GM18951 (cell line): Measurements from ENCODE around the gene KCNMA1.

Experiments used
- POLR2A ChIP-seq: IDR thresholded peaks from 4 replicates; pipeline ENCODE4 v1.6.1; 2011; ENCODE audit warnings: mild to moderate bottlenecking; ENCODE audit not compliant: insufficient read length, insufficient read depth; ENCODE audit errors: extremely low read depth
- in situ Hi-C: fragments of 300-500 bp; cut with MboI; formaldehyde crosslinking; loops from one replicate; pipeline ENCODE4 v1.12.0; 2022; ENCODE audit warnings: low sequenced_read_pairs, mixed read lengths, inconsistent platforms; ENCODE audit not compliant: unreplicated experiment

The KCNMA1 gene

DNA sequence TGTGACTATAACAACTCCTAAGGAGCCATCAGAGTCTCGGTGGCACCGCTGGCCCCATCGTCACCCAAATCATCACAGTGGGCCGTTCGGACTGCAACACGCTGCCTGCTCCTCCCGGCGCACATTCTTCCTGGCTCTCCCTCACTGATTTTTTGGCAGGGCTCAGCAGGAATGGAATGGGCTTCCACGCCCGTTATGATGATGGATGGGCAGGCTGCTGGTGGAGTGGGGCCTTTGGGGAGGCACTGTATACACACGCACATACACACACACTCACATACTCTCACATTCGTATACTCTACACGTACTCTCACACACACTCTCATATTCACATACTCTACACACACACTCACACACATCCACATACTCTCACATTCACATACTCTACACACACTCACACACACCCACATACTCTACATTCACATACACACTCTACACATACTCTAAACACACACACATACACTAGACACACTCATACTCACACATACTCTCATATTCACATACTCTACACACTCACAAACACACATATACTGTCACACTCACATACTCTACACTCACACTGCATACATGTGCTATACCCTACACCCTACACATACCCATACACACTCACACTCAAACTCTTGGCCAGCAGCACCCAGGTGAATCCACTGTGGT lies 99.8 kb downstream of the KCNMA1 start:
- no peak for TF ChIP-seq POLR2A
- in situ Hi-C loops, result no loop called here

DNA sequence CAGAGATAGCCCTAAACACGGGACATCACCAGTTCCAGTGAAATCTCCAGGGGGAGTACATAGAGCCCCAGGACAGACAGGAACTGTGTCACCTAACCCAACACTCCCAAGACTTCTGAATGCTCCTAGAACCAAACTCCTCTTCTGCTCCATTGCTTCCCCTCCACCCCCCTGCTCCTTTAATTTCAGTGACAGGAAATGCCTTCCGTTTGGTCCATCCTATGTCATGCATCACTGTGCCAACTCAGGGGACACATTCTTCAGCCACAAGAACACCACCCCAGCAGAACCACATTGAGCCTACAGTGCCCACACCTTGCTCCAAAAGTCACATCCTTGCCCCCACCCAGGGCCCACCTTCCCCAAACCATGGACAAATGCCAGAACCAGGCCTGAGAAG lies 100.5 kb downstream of the KCNMA1 start:
- in situ Hi-C loops, result no loop called here
- no peak for TF ChIP-seq POLR2A

DNA sequence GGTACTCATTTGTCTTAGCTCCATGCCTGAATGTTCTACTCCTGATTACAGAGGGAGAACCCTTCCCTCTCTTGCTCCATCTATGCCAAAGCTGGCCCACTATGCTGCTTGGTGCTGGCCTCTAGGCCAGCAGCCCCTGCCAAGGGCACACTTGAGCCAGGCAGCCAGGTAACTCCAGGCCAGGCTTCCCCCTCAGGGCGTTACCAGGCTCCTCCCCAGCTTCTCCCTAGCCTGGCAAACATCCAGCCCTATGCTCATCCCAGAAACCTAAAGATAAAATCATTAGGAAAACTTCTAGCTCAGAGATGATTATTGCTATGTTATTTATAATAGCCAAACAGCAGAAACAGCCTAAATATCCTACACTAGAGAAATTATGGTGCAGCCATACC lies 103.7 kb downstream of the KCNMA1 start:
- in situ Hi-C loops, result no loop called here
- TF ChIP-seq POLR2A, result no peak

DNA sequence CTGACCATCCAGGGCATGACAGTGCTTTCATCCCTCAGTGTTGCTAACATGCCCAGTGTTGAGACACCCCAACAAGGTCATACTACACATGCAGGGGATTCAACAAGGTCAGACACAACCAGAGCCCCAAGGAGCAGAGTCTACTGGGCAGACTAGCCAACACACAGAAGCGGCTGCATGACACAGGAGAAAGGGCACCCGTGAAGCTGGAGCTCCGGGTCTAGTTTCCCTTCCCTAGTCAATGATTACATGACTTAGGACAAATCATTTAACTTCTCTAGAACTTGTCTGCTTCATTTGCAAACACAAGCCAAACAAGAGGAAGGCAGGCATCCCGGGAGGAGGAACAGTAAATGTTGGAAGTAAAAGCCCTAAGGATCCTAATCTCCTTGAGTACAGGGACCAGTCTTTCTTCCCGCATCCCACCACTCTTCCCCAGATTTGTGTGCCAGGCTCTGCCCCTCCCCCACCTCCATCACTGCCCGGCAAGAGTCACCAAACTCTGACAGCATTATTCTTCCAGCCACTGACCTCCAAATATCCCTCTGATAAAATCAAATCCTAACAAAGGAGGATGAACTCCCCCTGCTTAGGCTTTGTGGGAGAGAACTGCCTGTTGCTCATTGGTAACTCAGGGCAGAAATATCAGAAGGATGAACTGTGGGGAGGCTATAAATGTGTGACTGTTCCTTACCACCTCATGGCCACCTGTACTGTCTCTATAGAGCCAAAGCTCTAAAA lies 104.3 kb downstream of the KCNMA1 start:
- TF ChIP-seq POLR2A, result no peak
- in situ Hi-C loops, result no loop called here

DNA sequence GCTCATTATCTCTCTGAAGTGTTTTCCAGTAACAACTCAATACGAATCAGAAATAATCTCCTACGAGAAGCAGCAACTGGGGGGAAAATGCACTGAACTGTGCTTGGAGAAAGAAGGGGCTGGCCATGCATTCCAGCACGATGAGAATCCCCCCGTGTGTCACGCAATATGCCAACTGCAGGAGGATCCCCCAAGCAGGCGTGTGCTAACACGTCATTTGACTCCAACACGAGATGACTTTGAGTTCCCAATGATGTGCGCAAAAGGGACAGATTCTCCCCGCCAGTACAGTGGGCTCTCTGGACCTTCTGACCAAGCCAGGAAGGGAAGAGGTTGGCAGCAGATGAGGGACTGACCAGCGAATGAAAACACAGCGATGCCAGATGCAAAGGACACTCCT lies 105.5 kb downstream of the KCNMA1 start:
- no peak for TF ChIP-seq POLR2A
- in situ Hi-C loops, result no loop called here

DNA sequence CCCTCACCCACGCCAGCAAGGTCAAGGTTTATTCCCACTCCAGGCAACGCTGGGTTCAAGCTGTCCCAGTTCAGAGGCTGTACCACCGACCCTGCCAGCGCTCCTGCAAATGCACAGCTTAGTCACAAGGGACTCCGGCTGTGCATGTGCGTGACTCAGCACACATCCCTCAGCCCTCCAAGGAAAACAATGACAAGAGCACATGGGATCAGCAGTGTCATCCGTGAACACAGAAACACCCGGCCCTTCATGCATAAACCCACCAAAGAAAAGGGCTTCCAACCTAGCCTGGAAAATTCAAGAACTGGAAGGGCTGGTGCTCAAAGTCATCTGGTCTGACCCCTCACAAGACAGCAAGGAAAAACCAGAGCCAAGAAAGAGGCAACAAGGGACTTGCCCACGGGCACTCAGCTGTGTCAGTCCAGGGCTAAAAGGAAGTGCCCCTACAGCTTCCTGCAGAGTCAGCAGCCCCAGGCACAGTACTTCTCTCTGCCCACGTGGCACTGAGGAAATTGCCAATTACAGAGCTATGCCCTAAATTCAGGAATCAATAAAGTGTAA lies 106.1 kb downstream of the KCNMA1 start:
- TF ChIP-seq POLR2A, result no peak
- in situ Hi-C loops, result no loop called here

DNA sequence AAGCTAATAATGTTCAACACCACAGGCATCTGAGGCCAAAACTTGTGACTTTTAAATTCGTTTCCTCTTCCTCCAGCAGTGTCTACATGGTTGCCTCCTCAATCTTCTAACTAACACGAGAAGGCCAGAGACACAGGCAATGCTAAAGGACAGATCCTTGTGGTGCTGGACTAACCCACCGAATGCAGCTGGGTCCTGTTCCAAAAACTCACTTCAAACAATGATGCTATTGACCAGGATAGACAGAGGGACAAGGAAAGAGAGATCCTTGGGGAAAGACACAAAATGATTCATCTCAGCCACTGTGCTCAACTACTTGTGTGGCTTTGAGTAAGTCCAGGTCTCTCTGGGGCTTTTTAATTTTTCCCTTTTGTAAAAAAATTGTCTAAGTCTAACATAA lies 107.6 kb downstream of the KCNMA1 start:
- in situ Hi-C loops, result no loop called here
- TF ChIP-seq POLR2A, result no peak

DNA sequence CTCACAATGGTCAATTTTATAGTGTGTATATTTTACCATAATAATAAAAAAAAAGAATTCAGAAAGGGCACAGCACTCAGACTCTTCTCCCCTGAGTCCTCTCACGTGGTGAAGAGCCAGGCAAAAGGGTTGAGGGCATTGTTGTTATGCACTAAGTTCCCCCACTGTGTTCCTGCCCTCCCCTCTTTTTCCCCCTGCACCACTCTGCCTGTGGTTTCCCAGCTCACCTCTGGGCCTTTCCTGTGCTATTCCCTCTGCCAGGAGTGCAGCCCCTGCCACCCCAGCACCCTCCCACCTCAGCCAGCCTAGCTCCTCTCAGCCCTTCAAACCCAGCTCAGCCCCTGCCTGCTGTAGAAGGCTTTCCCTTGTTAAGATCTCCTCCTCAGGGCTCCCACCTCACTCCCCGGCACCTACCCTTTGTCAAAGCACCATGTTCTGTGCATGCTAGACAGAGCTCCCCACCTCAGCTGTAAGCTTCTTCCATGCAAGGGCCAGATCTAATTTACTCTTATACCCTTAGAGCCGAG lies 108.5 kb downstream of the KCNMA1 start:
- in situ Hi-C loops, result no loop called here

DNA sequence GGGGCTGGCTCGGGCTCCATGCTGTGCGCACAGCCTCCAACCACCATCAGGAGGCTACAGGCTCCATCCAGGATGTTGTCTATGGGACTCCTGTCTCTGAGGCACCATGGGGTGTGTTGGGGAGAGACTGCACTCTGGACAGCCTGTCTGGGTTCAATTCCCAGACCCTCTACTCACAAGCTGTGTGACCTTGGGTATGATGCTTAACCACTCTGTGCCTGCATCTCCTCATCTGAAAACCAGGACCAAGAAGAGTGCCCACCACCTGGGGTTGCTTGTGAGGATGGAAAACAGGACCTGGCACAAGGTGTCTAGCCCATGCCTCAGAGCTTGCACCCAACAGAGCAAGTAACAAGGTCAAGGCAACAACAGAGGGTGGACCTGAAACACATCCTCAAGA lies 109.8 kb downstream of the KCNMA1 start:
- in situ Hi-C loops, result no loop called here
- TF ChIP-seq POLR2A, result no peak

More for the DNA sequence above, 108.5 kb downstream of the KCNMA1 start:
- TF ChIP-seq POLR2A, result no peak

DNA sequence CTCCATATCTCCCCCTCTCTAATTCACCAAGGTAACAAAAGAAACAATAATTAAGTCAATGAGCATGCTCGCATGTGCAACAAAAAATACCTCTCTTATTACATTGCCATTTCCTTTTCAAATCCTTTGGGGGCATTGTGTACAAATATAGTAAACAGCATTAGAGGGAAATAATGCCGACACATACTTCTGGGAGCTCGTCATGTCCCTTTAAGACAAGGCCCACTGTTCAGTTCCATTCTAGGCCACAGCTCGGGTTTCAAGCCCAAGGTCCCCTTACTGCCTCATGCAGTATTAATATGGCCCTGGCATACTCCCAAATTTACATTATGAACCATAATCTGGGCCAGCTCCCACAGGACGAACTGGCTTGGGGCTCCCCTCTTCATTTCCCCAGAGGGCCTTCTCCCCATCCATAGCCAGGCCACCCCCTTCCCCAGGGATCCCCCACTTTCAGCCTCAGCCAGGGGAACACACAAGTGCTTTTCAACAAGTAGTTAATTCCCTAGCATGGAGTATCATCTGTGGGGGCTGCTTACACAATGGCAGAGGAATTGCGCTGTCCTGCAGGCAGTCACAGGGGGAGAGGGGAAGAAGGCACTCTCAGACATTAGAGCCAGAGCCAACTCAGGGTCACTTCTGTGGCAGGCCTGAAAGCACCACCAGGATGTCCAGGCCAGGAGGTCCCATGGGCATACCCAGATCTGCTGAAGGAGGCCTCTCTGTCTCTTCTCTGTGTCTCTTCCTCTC lies 110.6 kb downstream of the KCNMA1 start:
- TF ChIP-seq POLR2A, result no peak
- in situ Hi-C loops, result no loop called here

DNA sequence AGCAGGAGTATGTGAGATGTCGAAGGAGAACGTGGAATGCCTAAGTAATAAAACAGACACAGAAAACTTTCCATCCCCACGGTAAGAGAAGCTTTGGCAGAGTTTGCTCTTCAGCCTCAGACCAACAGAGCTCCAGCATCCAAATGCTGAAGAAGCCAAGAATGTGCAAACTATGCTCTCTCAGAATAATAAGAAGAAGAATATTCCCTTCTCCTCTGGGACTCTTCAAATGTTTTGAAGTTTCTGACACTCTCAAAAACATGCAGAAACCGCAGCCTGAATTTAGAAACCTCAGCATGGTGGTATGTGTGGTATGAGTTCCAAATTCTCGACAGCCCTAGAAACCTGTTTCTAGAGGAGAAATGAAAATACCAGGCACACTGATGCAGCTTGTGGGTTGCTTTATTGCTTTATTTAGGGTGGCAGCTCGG lies 113.3 kb downstream of the KCNMA1 start:
- TF ChIP-seq POLR2A, result no peak
- in situ Hi-C loops, result no loop called here

DNA sequence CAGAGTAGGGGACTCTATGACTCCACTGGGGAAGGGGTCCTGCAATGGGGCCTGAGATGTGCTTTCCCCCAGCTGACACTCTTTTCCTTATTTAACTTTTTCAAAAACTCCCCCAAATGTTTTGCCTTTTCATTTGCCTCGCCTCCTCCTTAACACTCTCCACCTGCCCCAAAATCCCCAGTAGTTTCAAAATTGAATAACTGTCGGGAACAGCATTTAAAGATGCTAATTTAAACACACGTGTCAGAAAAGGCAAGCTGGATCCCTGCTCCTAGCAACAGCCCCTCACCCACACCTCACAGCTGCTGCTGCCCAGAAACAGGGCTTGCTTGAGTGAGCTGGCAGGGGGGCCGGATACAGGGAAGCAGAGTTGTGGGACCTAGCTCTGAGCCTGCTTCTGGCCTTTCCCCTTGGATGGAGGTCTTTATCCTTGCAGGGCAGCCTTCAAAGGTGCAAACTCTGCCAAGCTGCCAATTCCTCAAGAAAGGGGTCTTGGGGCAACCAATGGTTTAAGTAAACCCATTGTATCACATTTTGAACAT lies 115.3 kb downstream of the KCNMA1 start:
- no peak for TF ChIP-seq POLR2A
- in situ Hi-C loops, result no loop called here

DNA sequence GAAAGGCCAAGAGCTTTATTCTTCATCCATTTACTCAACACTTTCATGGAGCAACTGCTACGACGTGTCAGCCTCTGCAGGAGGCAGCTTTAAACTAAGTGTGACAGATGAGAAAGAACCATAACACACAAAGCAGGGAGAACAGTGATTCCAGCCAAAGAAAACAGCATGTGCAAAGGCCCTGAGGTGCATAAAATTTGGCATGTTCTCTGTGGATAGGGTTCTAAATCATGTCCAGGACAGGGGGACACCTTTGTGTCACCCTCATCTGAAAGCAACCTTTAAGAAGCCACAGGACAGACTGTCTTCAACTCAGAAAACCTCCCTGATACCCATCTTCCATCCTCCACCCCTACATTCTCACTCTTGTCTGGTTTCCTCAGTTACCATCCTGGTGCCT lies 116.6 kb downstream of the KCNMA1 start:
- in situ Hi-C loops, result no loop called here

More for the DNA sequence above, 116.6 kb downstream of the KCNMA1 start:
- no peak for TF ChIP-seq POLR2A
